GM06990 (cell line): Measurements from ENCODE around the gene CUX1.

Source experiments
- DNase-seq: peaks from one replicate; pipeline ENCODE4 v3.0.0-alpha.2; 2011; ENCODE audit not compliant: insufficient read length; ENCODE audit errors: extremely low read depth
- H3K27me3 ChIP-seq: replicated peaks from 2 replicates; pipeline ENCODE4 v1.6.0; 2011; ENCODE audit warnings: low read length; ENCODE audit not compliant: control insufficient read depth, insufficient read depth
- H3K36me3 ChIP-seq: 2 replicates; pipeline ENCODE4 v1.5.1; 2011; ENCODE audit warnings: low read length; ENCODE audit not compliant: control insufficient read depth, insufficient read depth
- H3K4me3 ChIP-seq: replicated peaks from 2 replicates; pipeline ENCODE4 v1.5.1; 2011; ENCODE audit warnings: low read depth, mild to moderate bottlenecking, control low read depth, low read length
- CTCF ChIP-seq: IDR thresholded peaks from 2 replicates; pipeline ENCODE4 v1.5.1; 2011; ENCODE audit warnings: low read length, control low read depth, mild to moderate bottlenecking, inconsistent platforms; ENCODE audit not compliant: insufficient read depth, poor library complexity, severe bottlenecking

CUX1 gene

GRCh38 chr7:101959829-101960228 lies 142.4 kb downstream of the CUX1 start:
- no peak for TF ChIP-seq CTCF
- H3K27me3 ChIP-seq: no peaks in the 10 kb centered on the region
- DNase-seq: no peak
- H3K36me3 ChIP-seq: no peaks in the 10 kb centered on the region
- no peak overlapping the region for H3K4me3 ChIP-seq

- DNase-seq: no peak
- Histone ChIP-seq H3K36me3 (no peaks in the 10 kb centered on the region), H3K4me3 (no peak overlapping the region), H3K27me3 (no peaks in the 10 kb centered on the region)
- no peak for TF ChIP-seq CTCF
These were observed 142.9 kb downstream of the CUX1 start for GRCh38 chr7:101960323-101960722.

- H3K4me3 ChIP-seq: no peak overlapping the region
- no peaks in the 10 kb centered on the region for H3K36me3 ChIP-seq
- no peak for TF ChIP-seq CTCF
- no peak for DNase-seq
- H3K27me3 ChIP-seq: no peaks in the 10 kb centered on the region
These were observed 143.7 kb downstream of the CUX1 start for GRCh38 chr7:101960985-101961708.

GRCh38 chr7:101961811-101962210 lies 144.4 kb downstream of the CUX1 start:
- Histone ChIP-seq H3K27me3 (no peaks in the 10 kb centered on the region), H3K36me3 (no peaks in the 10 kb centered on the region), H3K4me3 (no peak overlapping the region)
- TF ChIP-seq CTCF: no peak
- DNase-seq: no peak

GRCh38 chr7:101963693-101964092 lies 146.3 kb downstream of the CUX1 start:
- TF ChIP-seq CTCF: no peak
- H3K27me3 ChIP-seq: no peaks in the 10 kb centered on the region
- DNase-seq: no peak
- no peaks in the 10 kb centered on the region for H3K36me3 ChIP-seq
- H3K4me3 ChIP-seq: no peak overlapping the region
